ENCODE data around the gene CCDC39.

DNA sequence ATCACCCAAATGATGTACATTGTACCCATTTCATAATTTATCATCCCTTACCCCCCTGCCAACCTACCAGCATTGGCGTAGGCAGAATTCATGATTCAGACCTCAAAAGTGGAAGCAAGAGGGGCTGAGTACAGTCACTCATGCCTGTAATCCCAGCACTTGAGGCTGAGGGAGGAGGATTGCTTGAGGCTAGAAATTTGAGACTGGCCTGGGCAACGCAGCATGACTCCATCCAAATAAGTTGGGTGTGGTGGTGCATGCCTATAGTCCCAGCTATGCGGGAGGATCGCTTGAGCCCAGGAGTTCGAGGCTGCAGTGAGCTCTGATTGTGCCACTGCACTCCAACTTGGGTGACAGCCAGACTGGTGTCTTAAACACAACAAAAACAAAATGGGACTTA lies 66.9 kb downstream of the CCDC39 start:
- TF ChIP-seq, protein P1, sequence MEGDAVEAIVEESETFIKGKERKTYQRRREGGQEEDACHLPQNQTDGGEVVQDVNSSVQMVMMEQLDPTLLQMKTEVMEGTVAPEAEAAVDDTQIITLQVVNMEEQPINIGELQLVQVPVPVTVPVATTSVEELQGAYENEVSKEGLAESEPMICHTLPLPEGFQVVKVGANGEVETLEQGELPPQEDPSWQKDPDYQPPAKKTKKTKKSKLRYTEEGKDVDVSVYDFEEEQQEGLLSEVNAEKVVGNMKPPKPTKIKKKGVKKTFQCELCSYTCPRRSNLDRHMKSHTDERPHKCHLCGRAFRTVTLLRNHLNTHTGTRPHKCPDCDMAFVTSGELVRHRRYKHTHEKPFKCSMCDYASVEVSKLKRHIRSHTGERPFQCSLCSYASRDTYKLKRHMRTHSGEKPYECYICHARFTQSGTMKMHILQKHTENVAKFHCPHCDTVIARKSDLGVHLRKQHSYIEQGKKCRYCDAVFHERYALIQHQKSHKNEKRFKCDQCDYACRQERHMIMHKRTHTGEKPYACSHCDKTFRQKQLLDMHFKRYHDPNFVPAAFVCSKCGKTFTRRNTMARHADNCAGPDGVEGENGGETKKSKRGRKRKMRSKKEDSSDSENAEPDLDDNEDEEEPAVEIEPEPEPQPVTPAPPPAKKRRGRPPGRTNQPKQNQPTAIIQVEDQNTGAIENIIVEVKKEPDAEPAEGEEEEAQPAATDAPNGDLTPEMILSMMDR (IDR thresholded peaks at IDR 0.05; ENCODE audit: low read depth, low read length): no peak
- TF ChIP-seq EZH2phosphoT487 (IDR thresholded peaks at IDR 0.05; ENCODE audit: low read depth): no peak
